ENCODE measurements around the gene KCNT2. TPM values are rescaled to one million over a fixed set of nuclear protein-coding genes. Genes with fewer than 3 reads are reported as not detected.

KCNT2 gene
- total and polyA plus RNA-seq, 8 donors: 2.7 to 6.8 (median 5.1) TPM

GRCh38 chr1:196209983-196210382 is 398.3 kb downstream of the KCNT2 start:
- no peaks in the 10 kb centered on the region for H3K4me1 ChIP-seq
- H3K27me3 ChIP-seq: no peaks in the 10 kb centered on the region
- no peaks in the 10 kb centered on the region for H3K9me3 ChIP-seq
- intact Hi-C loops (cut with DNase I): no loop called here
- ATAC-seq (peak; percentile 22), DNase-seq (no peak)
- no peaks in the 10 kb centered on the region for H3K36me3 ChIP-seq
- no peak overlapping the region for H3K4me3 ChIP-seq
- H3K27ac ChIP-seq: no peak overlapping the region
- TF ChIP-seq CTCF (IDR thresholded peaks at IDR 0.05): no peak

- no peak for TF ChIP-seq CTCF (IDR thresholded peaks at IDR 0.05)
- Histone ChIP-seq H3K27ac (no peak overlapping the region), H3K9me3 (no peaks in the 10 kb centered on the region), H3K27me3 (no peaks in the 10 kb centered on the region), H3K4me3 (no peak overlapping the region), H3K4me1 (no peaks in the 10 kb centered on the region), H3K36me3 (no peaks in the 10 kb centered on the region)
- intact Hi-C loops (cut with DNase I): no loop called here
- DNase-seq: no peak
- ATAC-seq: no peak
Observed at GRCh38 chr1:196209265-196209664, 399.0 kb downstream of the KCNT2 start.

GRCh38 chr1:196207612-196208217 is 400.5 kb downstream of the KCNT2 start:
- no peak for DNase-seq
- Histone ChIP-seq H3K27ac (no peak overlapping the region), H3K4me3 (no peak overlapping the region), H3K27me3 (no peaks in the 10 kb centered on the region), H3K4me1 (no peaks in the 10 kb centered on the region), H3K36me3 (no peaks in the 10 kb centered on the region), H3K9me3 (no peaks in the 10 kb centered on the region)
- intact Hi-C loops (cut with DNase I): no loop called here
- no peak for ATAC-seq
- no peak for TF ChIP-seq CTCF (IDR thresholded peaks at IDR 0.05)

GRCh38 chr1:196205882-196206281 is 402.4 kb downstream of the KCNT2 start:
- no peak for TF ChIP-seq CTCF (IDR thresholded peaks at IDR 0.05)
- no peaks in the 10 kb centered on the region for H3K27me3 ChIP-seq
- H3K4me3 ChIP-seq: no peak overlapping the region
- no peaks in the 10 kb centered on the region for H3K9me3 ChIP-seq
- H3K4me1 ChIP-seq: no peaks in the 10 kb centered on the region
- ATAC-seq (no peak), DNase-seq (no peak)
- no peaks in the 10 kb centered on the region for H3K36me3 ChIP-seq
- H3K27ac ChIP-seq: no peak overlapping the region
- intact Hi-C loops (cut with DNase I): no loop called here

- Histone ChIP-seq H3K4me1 (no peaks in the 10 kb centered on the region), H3K27ac (no peak overlapping the region), H3K36me3 (no peaks in the 10 kb centered on the region), H3K9me3 (no peaks in the 10 kb centered on the region), H3K4me3 (no peak overlapping the region), H3K27me3 (no peaks in the 10 kb centered on the region)
- no peak for TF ChIP-seq CTCF (IDR thresholded peaks at IDR 0.05)
- ATAC-seq (no peak), DNase-seq (no peak)
- intact Hi-C loops (cut with DNase I): no loop called here
Observed at GRCh38 chr1:196196486-196196885, 411.8 kb downstream of the KCNT2 start.

Measured in left lung (tissue), 10 donors.